ENCODE measurements around the gene GNAT3.

Gene GNAT3

GRCh38 chr7:80521809-80522208 lies 9.9 kb upstream of the GNAT3 start:
- Histone ChIP-seq H3K9me3 (ENCODE audit: insufficient read depth, low read depth, low read length) (no peaks in the 10 kb centered on the region), H3K9ac (ENCODE audit: low read length) (no peak overlapping the region), H3K27me3 (ENCODE audit: insufficient read depth, low read length) (no peaks in the 10 kb centered on the region), H4K91ac (ENCODE audit: low read depth, low read length) (no peak overlapping the region), H4K8ac (ENCODE audit: low read depth, low read length) (no peak overlapping the region), H3K18ac (ENCODE audit: low read length) (no peak overlapping the region), H3K79me1 (ENCODE audit: low read length) (no peaks in the 10 kb centered on the region), H3K4me2 (ENCODE audit: low read length) (no peak overlapping the region), H3K14ac (ENCODE audit: low read length) (no peak overlapping the region), H3K23ac (ENCODE audit: low read length) (no peak overlapping the region), H3K79me2 (ENCODE audit: control insufficient read depth, insufficient read depth, low read length, poor library complexity) (no peaks in the 10 kb centered on the region), H3K4me1 (ENCODE audit: control insufficient read depth in 1 of 2, insufficient read depth in 2 of 2, low read length in 2 of 2) (no peaks in the 10 kb centered on the region), H2AK5ac (ENCODE audit: low read length) (no peak overlapping the region), H2BK5ac (ENCODE audit: low read depth, low read length, poor library complexity) (no peak overlapping the region), H4K12ac (ENCODE audit: low read depth, low read length) (no peak overlapping the region), H2BK120ac (ENCODE audit: insufficient read depth, low read length, poor library complexity) (no peak overlapping the region), H3K4me3 (ENCODE audit: low read depth, low read length) (no peak overlapping the region), H2BK12ac (ENCODE audit: low read length) (no peak overlapping the region), H3K36me3 (ENCODE audit: control insufficient read depth in 1 of 2, insufficient read depth in 2 of 2, low read length in 2 of 2) (no peaks in the 10 kb centered on the region), H3K4ac (ENCODE audit: low read depth, low read length) (no peak overlapping the region), H2AFZ (ENCODE audit: insufficient read depth, low read length, poor library complexity) (no peak overlapping the region), H3K27ac (ENCODE audit: low read depth, low read length) (no peak overlapping the region)
- no peak for DNase-seq
- no CpG with 5 or more reads among the region's 2 CpGs for WGBS (ENCODE audit: extremely low coverage, insufficient coverage, insufficient read length)

DNA sequence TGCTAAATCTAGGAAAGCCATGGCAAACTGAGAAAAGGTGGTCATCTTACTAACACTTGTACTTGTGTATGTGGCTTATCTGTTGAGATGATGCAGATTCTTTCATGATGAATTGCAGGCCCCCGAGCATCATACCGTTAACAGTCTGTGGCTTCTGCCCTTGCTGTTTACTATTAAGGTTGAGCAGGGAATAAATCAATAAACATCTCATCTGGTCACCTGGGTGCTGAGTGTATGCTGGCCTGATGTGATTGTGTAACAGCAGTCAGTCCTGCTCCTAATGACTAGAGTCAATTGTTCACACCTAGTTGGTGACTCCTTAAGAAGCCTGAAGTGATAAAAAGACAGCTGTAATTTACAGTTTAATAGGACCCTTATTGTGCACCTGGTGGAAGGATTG lies 8.3 kb upstream of the GNAT3 start:
- H3K4me2 ChIP-seq (ENCODE audit: low read length): no peak overlapping the region

GRCh38 chr7:80517282-80517747 lies 5.5 kb upstream of the GNAT3 start:
- no peak overlapping the region for H3K4ac ChIP-seq (ENCODE audit: low read depth, low read length)
- H3K79me2 ChIP-seq (ENCODE audit: control insufficient read depth, insufficient read depth, low read length, poor library complexity): no peaks in the 10 kb centered on the region
- H3K9ac ChIP-seq (ENCODE audit: low read length): no peak overlapping the region
- WGBS (ENCODE audit: extremely low coverage, insufficient coverage, insufficient read length): no CpG with 5 or more reads among the region's 4 CpGs
- H3K18ac ChIP-seq (ENCODE audit: low read length): no peak overlapping the region
- no peaks in the 10 kb centered on the region for H3K4me1 ChIP-seq (ENCODE audit: control insufficient read depth in 1 of 2, insufficient read depth in 2 of 2, low read length in 2 of 2)
- H2AFZ ChIP-seq (ENCODE audit: insufficient read depth, low read length, poor library complexity): no peak overlapping the region
- no peak overlapping the region for H4K12ac ChIP-seq (ENCODE audit: low read depth, low read length)
- H3K36me3 ChIP-seq (ENCODE audit: control insufficient read depth in 1 of 2, insufficient read depth in 2 of 2, low read length in 2 of 2): no peaks in the 10 kb centered on the region
- no peak for DNase-seq
- H4K8ac ChIP-seq (ENCODE audit: low read depth, low read length): no peak overlapping the region
- no peak overlapping the region for H3K27ac ChIP-seq (ENCODE audit: low read depth, low read length)
- H2BK5ac ChIP-seq (ENCODE audit: low read depth, low read length, poor library complexity): no peak overlapping the region
- no peak overlapping the region for H3K23ac ChIP-seq (ENCODE audit: low read length)
- H2BK120ac ChIP-seq (ENCODE audit: insufficient read depth, low read length, poor library complexity): no peak overlapping the region
- no peak overlapping the region for H3K4me2 ChIP-seq (ENCODE audit: low read length)
- H3K14ac ChIP-seq (ENCODE audit: low read length): no peak overlapping the region
- no peak overlapping the region for H3K4me3 ChIP-seq (ENCODE audit: low read depth, low read length)
- no peaks in the 10 kb centered on the region for H3K27me3 ChIP-seq (ENCODE audit: insufficient read depth, low read length)
- no peaks in the 10 kb centered on the region for H3K9me3 ChIP-seq (ENCODE audit: insufficient read depth, low read depth, low read length)
- H2BK12ac ChIP-seq (ENCODE audit: low read length): no peak overlapping the region
- no peak overlapping the region for H4K91ac ChIP-seq (ENCODE audit: low read depth, low read length)
- H3K79me1 ChIP-seq (ENCODE audit: low read length): no peaks in the 10 kb centered on the region
- no peak overlapping the region for H2AK5ac ChIP-seq (ENCODE audit: low read length)

More for the DNA sequence above, 8.3 kb upstream of the GNAT3 start:
- H3K79me2 ChIP-seq (ENCODE audit: control insufficient read depth, insufficient read depth, low read length, poor library complexity): no peaks in the 10 kb centered on the region
- H3K79me1 ChIP-seq (ENCODE audit: low read length): no peaks in the 10 kb centered on the region
- H3K27me3 ChIP-seq (ENCODE audit: insufficient read depth, low read length): no peaks in the 10 kb centered on the region
- no peak overlapping the region for H3K4ac ChIP-seq (ENCODE audit: low read depth, low read length)
- H3K9me3 ChIP-seq (ENCODE audit: insufficient read depth, low read depth, low read length): no peaks in the 10 kb centered on the region
- H2BK120ac ChIP-seq (ENCODE audit: insufficient read depth, low read length, poor library complexity): no peak overlapping the region
- no CpG with 5 or more reads among the region's 2 CpGs for WGBS (ENCODE audit: extremely low coverage, insufficient coverage, insufficient read length)
- no peak overlapping the region for H3K14ac ChIP-seq (ENCODE audit: low read length)
- H3K9ac ChIP-seq (ENCODE audit: low read length): no peak overlapping the region
- peak; percentile 49 to 60 for DNase-seq
- no peak overlapping the region for H2BK12ac ChIP-seq (ENCODE audit: low read length)
- H3K4me3 ChIP-seq (ENCODE audit: low read depth, low read length): no peak overlapping the region
- no peak overlapping the region for H3K18ac ChIP-seq (ENCODE audit: low read length)
- H3K23ac ChIP-seq (ENCODE audit: low read length): no peak overlapping the region
- H4K8ac ChIP-seq (ENCODE audit: low read depth, low read length): no peak overlapping the region
- no peaks in the 10 kb centered on the region for H3K36me3 ChIP-seq (ENCODE audit: control insufficient read depth in 1 of 2, insufficient read depth in 2 of 2, low read length in 2 of 2)
- H4K91ac ChIP-seq (ENCODE audit: low read depth, low read length): no peak overlapping the region
- no peak overlapping the region for H2AFZ ChIP-seq (ENCODE audit: insufficient read depth, low read length, poor library complexity)
- H3K27ac ChIP-seq (ENCODE audit: low read depth, low read length): no peak overlapping the region
- H3K4me1 ChIP-seq (ENCODE audit: control insufficient read depth in 1 of 2, insufficient read depth in 2 of 2, low read length in 2 of 2): no peaks in the 10 kb centered on the region
- no peak overlapping the region for H4K12ac ChIP-seq (ENCODE audit: low read depth, low read length)
- H2BK5ac ChIP-seq (ENCODE audit: low read depth, low read length, poor library complexity): no peak overlapping the region
- H2AK5ac ChIP-seq (ENCODE audit: low read length): no peak overlapping the region

GRCh38 chr7:80515298-80515697 lies 3.4 kb upstream of the GNAT3 start:
- Histone ChIP-seq H2BK5ac (ENCODE audit: low read depth, low read length, poor library complexity) (no peak overlapping the region), H4K91ac (ENCODE audit: low read depth, low read length) (no peak overlapping the region), H4K12ac (ENCODE audit: low read depth, low read length) (no peak overlapping the region), H2BK120ac (ENCODE audit: insufficient read depth, low read length, poor library complexity) (no peak overlapping the region), H2AK5ac (ENCODE audit: low read length) (no peak overlapping the region), H3K18ac (ENCODE audit: low read length) (no peak overlapping the region), H3K27me3 (ENCODE audit: insufficient read depth, low read length) (no peaks in the 10 kb centered on the region), H3K9me3 (ENCODE audit: insufficient read depth, low read depth, low read length) (no peaks in the 10 kb centered on the region), H3K9ac (ENCODE audit: low read length) (no peak overlapping the region), H3K14ac (ENCODE audit: low read length) (no peak overlapping the region), H3K36me3 (ENCODE audit: control insufficient read depth in 1 of 2, insufficient read depth in 2 of 2, low read length in 2 of 2) (no peaks in the 10 kb centered on the region), H3K4me3 (ENCODE audit: low read depth, low read length) (no peak overlapping the region), H4K8ac (ENCODE audit: low read depth, low read length) (no peak overlapping the region), H3K4me1 (ENCODE audit: control insufficient read depth in 1 of 2, insufficient read depth in 2 of 2, low read length in 2 of 2) (no peaks in the 10 kb centered on the region), H3K23ac (ENCODE audit: low read length) (no peak overlapping the region), H3K79me2 (ENCODE audit: control insufficient read depth, insufficient read depth, low read length, poor library complexity) (no peaks in the 10 kb centered on the region), H3K4me2 (ENCODE audit: low read length) (no peak overlapping the region), H2AFZ (ENCODE audit: insufficient read depth, low read length, poor library complexity) (no peak overlapping the region), H2BK12ac (ENCODE audit: low read length) (no peak overlapping the region), H3K79me1 (ENCODE audit: low read length) (no peaks in the 10 kb centered on the region), H3K27ac (ENCODE audit: low read depth, low read length) (no peak overlapping the region), H3K4ac (ENCODE audit: low read depth, low read length) (no peak overlapping the region)
- DNase-seq: no peak
